ENCODE results near the gene ELAVL3. TPM values are rescaled to one million over a fixed set of nuclear protein-coding genes. Genes with fewer than 3 reads are reported as not detected.

ELAVL3 gene
- total RNA-seq, 1 donor from 2014 or later = not detected

- ATAC-seq = peak; percentile 66
Measured at GRCh38 chr19:11405846-11406643, 74.8 kb downstream of the ELAVL3 start.

DNA sequence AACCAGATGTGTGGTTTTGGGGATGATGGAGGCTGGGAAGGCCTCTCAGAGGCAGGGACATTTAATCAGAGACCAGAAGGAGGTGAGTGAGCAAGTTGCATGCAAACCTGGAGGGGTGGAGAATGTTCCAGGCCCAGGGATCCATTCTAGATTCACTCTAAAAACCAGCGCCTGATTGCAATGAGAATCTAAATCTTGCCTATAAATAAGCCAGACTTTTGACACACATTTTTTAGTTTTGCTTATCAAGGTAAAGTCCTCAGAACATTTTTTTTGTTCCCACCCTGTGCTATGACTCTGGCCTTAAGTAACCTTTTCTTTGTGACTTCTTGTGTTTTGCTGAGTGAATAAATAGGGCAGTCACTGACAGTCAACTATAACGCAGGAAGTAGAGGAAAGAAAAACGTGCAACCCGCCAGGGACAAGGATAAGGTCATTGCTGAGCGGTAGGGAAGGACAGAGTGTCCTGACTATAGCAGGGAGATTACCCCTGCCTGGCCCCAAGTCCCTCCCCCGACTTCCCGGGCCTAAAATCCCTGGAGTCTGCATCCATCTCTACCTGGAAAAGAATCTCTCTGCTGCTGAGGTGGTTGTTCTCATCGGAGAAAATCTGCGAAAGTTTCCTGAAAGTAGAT is 76.1 kb downstream of the ELAVL3 start:
- ATAC-seq = no peak

DNA sequence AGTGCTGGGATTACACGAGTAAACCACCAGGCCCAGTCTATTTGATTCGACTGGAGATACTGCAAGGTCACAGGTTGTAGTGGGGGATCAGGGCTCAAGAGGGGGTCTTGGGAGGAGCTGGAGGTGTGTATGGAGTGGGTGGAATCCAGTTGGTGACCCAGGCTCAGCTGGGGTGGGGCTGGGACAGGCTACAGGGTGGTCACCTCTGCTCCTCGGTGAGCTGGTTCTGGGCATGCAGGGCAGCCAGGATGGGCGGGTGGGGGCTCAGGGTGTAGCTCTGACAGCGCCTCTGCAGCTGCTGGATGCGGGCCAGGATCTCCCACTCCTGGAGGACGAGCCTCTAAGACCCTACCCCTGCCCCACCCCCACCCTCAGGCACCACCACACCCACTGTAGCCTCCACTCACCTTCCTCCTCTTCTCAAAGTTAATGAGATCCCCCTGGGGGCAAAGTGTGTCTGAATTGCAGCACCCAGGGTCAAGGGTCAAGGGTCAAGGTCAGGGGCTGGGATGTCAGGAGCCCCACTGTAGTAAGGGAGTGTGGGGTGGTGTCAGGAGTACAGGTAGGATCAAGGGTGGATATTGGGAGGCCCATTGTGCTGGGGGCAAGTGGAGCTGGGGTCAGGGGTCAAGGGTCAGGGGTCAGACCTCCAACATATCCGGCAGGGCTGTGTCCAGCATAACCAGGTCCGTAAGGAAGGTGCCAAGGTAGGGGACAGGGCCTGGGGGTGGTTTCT is 78.9 kb downstream of the ELAVL3 start:
- no peak for ATAC-seq

Other genes with a start within 250 kb of the ELAVL3 start
- not detected for gene ANGPTL8, start 241.4 kb downstream of the ELAVL3 start, total RNA-seq
- gene DOCK6, start 218.5 kb downstream of the ELAVL3 start, total RNA-seq = 49.1 TPM
- gene TSPAN16, start 184.9 kb downstream of the ELAVL3 start, total RNA-seq = not detected
- gene RAB3D, start 141.4 kb downstream of the ELAVL3 start, total RNA-seq = 141 TPM
- gene TMEM205, start 134.8 kb downstream of the ELAVL3 start, total RNA-seq = 45.1 TPM
- 7.4 TPM for gene CCDC159, start 134.5 kb downstream of the ELAVL3 start, total RNA-seq
- gene PLPPR2, start 125.6 kb downstream of the ELAVL3 start, total RNA-seq = 7.3 TPM
- gene SWSAP1, start 106.4 kb downstream of the ELAVL3 start, total RNA-seq = 2.5 TPM
- 0.48 TPM for gene EPOR, start 96.7 kb downstream of the ELAVL3 start, total RNA-seq
- 0.64 TPM for gene RGL3, start 61.7 kb downstream of the ELAVL3 start, total RNA-seq
- gene ODAD3, start 45.9 kb downstream of the ELAVL3 start, total RNA-seq = not detected
- gene PRKCSH, start 45.4 kb downstream of the ELAVL3 start, total RNA-seq = 161 TPM
- gene ZNF653, start 24.8 kb upstream of the ELAVL3 start, total RNA-seq = 5.0 TPM
- gene ECSIT, start 48.1 kb upstream of the ELAVL3 start, total RNA-seq = 32.8 TPM
- 8.3 TPM for gene CNN1, start 57.8 kb upstream of the ELAVL3 start, total RNA-seq
- 34.9 TPM for gene ELOF1, start 78.2 kb upstream of the ELAVL3 start, total RNA-seq
- gene ACP5, start 96.6 kb upstream of the ELAVL3 start, total RNA-seq = 34.6 TPM
- 4.1 TPM for gene ZNF627, start 116.4 kb upstream of the ELAVL3 start, total RNA-seq